Measurements from ENCODE around the gene MC1R. TPM values are rescaled to one million over a fixed set of nuclear protein-coding genes. Genes with fewer than 3 reads are reported as not detected.

Gene MC1R
- total RNA-seq (2022; extraction: Qiagen RNA extraction; ENCODE audit: low read depth) = 5.3 to 8.6 TPM (median 7.5 TPM) in 5 replicates

GRCh38 chr16:89918453-89919347 is at the start of gene MC1R:
Gene MC1R, plus strand, starts transcription at chr16:89918862. Its CDS starts 397 bp downstream, at chr16:89919259.

GRCh38 chr16:89873109-89873971 is 45.3 kb upstream of the MC1R start, which contains the start of gene TCF25:
Gene TCF25, plus strand, starts transcription at chr16:89873592. Its CDS starts 76 bp downstream, at chr16:89873668.

GRCh38 chr16:89922884-89923639 is 4.4 kb downstream of the MC1R start, which contains the start of gene TUBB3:
Gene TUBB3, plus strand, starts transcription at chr16:89923342. Its CDS starts 60 bp downstream, at chr16:89923402.

Other genes starting within 250 kb of the MC1R start
- 39.4 to 73.0 TPM (median 62.4 TPM) in 5 replicates for gene CDK10, start 232.2 kb upstream of the MC1R start, total RNA-seq (2022; extraction: Qiagen RNA extraction; ENCODE audit: low read depth)
- 7.6 to 11.7 TPM (median 10.9 TPM) in 5 replicates for gene SPATA2L, start 217.2 kb upstream of the MC1R start, total RNA-seq (2022; extraction: Qiagen RNA extraction; ENCODE audit: low read depth)
- gene VPS9D1, start 198.0 kb upstream of the MC1R start, total RNA-seq (2022; extraction: Qiagen RNA extraction; ENCODE audit: low read depth) = 3.6 to 5.6 TPM (median 4.3 TPM) in 5 replicates
- gene ZNF276, start 197.3 kb upstream of the MC1R start, total RNA-seq (2022; extraction: Qiagen RNA extraction; ENCODE audit: low read depth) = 15.7 to 18.2 TPM (median 17.5 TPM) in 5 replicates
- gene FANCA, start 102.2 kb upstream of the MC1R start, total RNA-seq (2022; extraction: Qiagen RNA extraction; ENCODE audit: low read depth) = 33.2 to 40.7 TPM (median 36.0 TPM) in 5 replicates
- 6.3 to 8.7 TPM (median 7.7 TPM) in 5 replicates for gene SPIRE2, start 90.4 kb upstream of the MC1R start, total RNA-seq (2022; extraction: Qiagen RNA extraction; ENCODE audit: low read depth)
- gene TCF25, start 45.3 kb upstream of the MC1R start, total RNA-seq (2022; extraction: Qiagen RNA extraction; ENCODE audit: low read depth) = 70.7 to 94.5 TPM (median 76.8 TPM) in 5 replicates
- gene TUBB3, start 4.5 kb downstream of the MC1R start, total RNA-seq (2022; extraction: Qiagen RNA extraction; ENCODE audit: low read depth) = 177 to 263 TPM (median 233 TPM) in 5 replicates
- gene DEF8, start 29.9 kb downstream of the MC1R start, total RNA-seq (2022; extraction: Qiagen RNA extraction; ENCODE audit: low read depth) = 94.3 to 116 TPM (median 113 TPM) in 5 replicates
- 47.6 to 60.8 TPM (median 57.9 TPM) in 5 replicates for gene DBNDD1, start 100.6 kb downstream of the MC1R start, total RNA-seq (2022; extraction: Qiagen RNA extraction; ENCODE audit: low read depth)
- gene PRDM7, start 158.5 kb downstream of the MC1R start, total RNA-seq (2022; extraction: Qiagen RNA extraction; ENCODE audit: low read depth) = not detected in 5 replicates

Data from A549 treated with CpdA at 1 μM for 4 hours (cell line).